Left forelimb (tissue), 1 donor: ENCODE results near the gene SSNA1.

Source experiments
- DNase-seq: peaks from one replicate; pipeline ENCODE4 v3.0.0-alpha.2; 2018; ENCODE audit warnings: low spot score

SSNA1 gene

DNA sequence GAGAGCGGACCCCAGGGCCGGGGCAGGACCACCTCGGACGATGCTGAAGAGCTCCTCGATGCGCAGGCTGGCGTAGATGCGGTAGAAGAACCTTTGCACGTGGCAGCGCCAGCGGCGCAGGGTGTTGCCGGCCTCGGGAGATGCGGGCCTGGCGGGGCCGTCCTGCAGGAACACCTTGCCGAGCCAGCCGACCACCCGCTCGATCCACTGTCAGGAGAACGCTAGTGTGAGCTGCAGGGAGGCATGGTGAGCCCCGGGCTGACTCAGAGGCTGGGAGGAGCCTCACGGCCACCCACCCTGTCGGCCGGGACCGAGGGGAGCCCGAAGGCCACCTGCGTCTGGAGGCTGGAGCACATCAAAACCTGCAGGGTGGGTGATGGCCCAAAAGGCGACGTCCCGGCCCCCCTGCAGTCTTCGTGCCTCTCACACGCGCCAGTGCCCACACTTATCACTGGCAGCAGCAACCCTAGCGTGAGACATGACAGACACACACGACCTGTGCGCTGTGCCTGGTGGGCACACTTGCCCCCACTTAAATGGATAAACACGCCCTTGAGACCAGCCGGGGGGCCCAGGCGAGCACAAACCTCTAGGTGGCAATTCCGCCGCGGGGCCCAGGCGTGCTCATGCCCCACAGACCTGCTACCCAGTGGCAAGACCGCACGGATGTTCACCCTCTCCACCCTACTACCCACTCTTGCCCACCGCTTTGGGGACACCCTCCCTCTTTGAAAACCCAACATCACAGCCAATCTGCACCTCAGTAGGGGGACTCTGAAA, 3.4 kb upstream of the SSNA1 start:
- no peak for DNase-seq

DNA sequence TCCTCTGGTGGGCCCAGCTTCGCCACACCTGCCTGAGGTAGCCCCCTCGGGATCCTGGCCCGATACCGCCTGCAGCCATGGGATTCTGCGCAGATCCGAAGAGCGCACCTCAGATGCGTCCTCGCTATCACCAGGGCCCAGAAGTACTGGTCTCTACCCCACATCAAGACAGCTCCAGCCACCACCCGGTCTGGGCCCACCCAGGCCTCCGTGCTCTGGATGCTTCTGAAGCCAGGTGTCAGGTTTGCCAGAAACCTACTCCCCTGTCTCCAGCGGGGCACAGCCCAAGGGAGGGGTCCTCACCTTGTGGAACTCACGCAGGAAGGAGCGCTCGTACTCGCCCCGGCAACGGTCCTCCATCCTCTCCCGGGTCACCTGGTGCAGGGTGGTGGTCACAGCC, 2.6 kb upstream of the SSNA1 start:
- DNase-seq: no peak

GRCh38 chr9:137186385-137186784, 2.1 kb upstream of the SSNA1 start:
- no peak for DNase-seq

DNA sequence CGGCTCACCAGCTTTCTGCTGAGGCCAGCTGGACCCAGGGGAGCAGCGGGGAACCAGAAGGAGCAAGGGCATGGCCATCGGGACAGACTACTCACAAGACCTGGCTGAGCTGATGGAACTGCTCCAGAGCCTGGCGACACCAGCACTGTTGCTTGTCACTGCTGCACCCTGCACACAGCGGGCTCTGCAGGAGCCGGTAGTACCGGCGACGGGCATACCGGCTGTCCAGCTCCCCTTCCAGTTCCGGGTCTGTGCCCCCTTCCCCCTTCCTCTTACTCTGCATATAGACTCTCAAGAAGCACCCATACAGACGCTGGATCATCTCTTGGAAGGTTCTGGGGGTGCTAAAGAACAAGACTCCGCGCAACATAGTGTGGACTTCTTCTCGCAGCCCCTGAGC, 1.1 kb upstream of the SSNA1 start:
- DNase-seq: no peak

- no peak for DNase-seq
Measured at GRCh38 chr9:137188086-137188489, 388 bp upstream of the SSNA1 start.

DNA sequence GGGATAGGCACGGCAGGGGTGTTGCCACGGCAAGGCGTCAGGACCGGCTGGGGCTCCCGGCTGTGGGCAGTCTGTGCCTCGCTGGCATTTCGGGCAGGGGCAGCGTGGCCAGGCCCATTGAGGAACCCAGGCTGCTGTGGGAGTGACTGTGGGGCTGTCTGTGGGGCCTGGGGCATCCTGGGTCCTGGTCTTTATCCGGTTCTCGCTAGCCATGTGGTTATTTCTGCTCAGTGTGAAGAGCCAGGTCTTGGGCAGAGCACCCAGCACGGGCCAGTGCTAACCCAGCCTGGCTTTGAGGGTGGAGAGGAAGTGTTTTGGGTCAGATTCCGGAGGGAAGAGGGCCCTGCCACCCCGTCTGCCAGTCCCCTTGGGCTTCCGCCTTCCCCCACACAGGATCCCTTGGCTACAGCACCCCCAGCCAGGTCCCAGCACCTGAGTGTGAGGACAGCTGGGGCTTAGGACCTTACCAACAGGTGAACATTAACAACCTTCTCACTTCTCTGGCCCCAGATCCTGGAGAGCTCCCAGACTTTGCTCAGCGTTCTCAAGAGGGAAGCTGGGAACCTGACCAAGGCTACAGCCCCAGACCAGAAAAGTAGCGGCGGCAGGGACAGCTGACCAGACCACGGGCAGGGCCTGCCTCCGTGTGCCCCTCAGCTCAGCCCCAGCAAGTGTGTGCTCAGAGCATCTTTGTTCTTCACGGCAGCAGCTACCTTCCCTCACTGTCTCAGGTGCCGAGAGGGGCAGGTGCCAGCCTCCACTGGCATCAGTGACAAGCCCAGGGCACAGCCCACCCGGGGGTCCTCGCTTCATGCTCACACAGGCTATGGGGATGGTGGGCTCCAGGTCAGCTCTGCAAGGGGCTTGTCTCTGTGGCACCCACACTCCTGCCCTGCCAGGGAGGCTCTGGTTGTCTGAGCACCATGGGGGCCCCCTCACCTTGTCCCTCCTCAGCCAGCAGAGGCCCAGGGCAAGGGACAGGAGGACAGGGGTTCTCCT, 1.1 kb downstream of the SSNA1 start:
- no peak for DNase-seq

GRCh38 chr9:137190315-137190856, 1.9 kb downstream of the SSNA1 start:
- DNase-seq: no peak

GRCh38 chr9:137191245-137191644, 2.8 kb downstream of the SSNA1 start:
- no peak for DNase-seq

GRCh38 chr9:137191691-137192447, 3.4 kb downstream of the SSNA1 start:
- no peak for DNase-seq

DNA sequence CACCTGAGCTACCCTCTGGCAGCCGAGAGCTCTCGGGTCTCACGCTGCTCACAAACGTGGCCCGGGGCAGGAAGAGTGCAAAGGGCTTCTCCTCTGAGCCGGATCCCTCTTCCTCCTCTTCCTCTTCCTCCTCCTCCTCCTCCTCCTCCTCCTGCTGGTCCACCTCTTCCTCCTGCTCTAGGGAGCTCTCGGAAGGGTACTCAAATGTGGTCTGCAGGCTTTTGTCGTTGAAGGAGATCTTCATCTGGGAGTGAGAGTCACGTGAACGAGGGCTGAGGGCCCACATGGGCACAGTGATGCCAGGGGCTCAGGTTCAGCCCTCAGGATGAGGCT, 3.9 kb downstream of the SSNA1 start:
- no peak for DNase-seq

- no peak for DNase-seq
Measured at GRCh38 chr9:137192859-137193258, 4.4 kb downstream of the SSNA1 start.

- DNase-seq: no peak
Measured at GRCh38 chr9:137193771-137194170, 5.3 kb downstream of the SSNA1 start.

DNA sequence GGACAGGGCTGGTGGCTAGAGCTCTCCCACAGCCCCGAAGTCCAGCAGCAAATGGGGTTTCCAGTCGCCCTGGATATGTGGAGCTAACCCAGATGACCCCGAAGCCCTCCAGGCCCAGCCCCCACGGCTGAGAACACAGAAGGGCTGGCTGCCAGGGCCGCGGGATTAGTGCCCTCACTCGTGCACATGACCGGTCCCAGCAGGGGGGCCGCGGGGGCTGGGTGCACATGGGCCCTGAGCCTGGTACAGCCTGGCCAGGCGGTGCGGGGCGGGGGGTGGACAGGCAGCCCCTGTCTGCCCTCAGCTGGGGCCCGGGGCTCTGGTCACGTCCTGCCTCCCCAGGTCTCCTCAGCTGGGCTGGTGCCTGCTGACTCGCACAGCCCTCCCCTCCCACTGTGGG, 5.9 kb downstream of the SSNA1 start:
- DNase-seq: no peak

DNA sequence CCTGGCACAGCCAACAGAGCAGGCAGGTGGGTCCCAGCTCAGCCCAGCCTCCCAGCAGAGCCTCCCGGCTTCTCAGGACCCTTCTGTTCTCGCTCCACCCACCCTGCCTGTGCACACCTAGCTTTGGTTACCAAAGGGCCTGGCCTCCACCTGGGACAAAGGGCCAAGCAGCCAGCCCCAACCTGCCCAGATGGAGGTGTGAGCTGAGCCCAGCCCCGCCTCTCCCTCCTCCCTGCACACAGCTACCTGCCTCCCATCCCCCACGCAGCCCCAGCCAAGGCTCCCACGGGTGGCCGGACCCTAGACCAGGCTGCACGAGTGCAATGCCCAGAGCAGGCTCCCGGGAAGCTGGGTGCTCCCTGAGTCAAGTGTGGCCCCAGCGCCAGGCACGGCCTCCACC, 6.4 kb downstream of the SSNA1 start:
- no peak for DNase-seq

- no peak for DNase-seq
Measured at GRCh38 chr9:137195525-137196220, 7.2 kb downstream of the SSNA1 start.

DNA sequence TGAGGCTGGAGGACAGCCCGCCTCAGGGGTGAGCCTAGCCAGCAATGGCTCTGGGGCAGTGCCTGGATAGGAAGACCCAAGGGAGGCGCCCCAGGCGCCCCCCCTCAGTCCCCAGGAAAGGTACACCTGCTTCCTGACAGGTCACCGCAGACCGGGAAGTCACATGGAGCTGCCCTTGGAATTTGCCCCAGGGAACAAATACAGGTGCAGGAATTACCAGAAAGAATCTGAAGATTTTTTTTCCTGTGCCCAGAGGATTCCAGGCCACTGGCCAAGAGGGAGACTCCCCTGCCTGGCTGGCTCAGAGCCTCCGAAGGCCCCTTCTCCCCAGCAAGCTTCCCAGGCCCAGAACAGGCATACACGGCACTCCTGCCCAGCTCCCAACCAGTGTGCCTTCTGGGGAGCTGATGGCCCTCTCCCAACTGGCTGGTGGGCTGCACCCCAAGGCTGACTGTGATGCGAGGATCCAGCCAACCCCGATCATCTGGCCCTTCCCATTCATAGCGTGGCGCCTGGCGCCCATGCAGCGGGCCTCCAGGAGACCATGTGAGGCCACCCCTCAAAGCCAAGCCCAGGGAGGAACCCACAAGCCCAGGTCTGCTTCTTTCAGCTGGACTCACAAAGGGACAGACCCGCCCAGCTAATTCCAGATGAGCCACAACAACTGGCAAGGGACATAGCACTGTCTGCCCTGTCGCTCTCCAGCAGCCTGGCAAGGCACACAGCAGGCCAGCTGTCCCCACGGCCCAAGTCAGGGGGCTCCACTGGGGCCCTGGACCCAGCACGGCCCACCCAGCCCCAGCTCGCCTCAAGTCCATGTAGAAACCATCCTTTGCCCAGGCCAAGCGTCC, 9.8 kb downstream of the SSNA1 start:
- DNase-seq: no peak

- no peak for DNase-seq
Measured at GRCh38 chr9:137198902-137199283, 10.4 kb downstream of the SSNA1 start.

GRCh38 chr9:137199411-137200121, 11.1 kb downstream of the SSNA1 start:
- DNase-seq: no peak

DNA sequence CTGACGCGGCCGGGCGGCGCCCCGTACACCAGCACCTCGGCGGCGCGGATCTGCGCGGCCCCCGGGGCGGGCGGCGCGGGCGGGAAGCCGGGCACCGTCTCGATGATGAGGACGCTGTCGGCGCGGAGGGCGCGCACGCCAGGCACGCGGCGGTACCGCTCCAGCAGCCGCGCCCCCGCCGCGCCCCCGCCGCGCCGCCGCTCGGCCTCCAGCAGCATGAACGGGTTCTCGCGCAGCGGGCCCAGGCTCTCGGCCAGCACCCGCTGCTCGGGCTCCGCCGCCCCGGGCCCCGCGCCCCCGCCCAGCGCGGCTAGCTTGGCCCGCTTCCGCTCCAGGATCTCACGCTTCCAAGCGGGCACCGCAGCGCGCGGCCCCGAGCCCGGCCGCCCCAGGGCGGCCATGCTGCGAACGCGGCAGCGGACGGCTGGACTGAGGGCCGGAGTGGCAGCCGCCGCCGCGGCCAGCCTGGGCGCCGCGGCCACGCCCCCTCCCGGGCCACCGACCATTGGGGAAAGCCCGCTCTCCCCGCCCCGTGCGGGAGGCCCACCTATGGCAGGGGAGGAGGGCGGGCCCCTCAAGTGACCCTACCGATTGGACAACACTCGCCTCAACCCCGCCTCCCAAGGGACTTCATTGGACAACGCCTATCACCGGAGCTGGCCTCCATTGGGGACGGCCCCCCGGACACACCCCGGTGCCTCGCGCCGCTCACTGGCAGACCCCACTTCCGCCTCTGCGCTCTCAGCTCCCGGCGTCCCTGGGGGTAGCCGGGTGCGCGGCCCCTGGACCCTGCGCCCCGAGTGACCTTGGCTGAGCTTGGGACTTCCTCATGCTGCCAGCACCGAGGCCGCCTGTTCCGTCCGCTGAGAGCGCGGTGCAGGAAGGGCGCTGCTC, 12.1 kb downstream of the SSNA1 start, which contains the start of gene TPRN:
Gene TPRN (minus strand): TSS at position 431 of the 894 bp plus-strand sequence. CDS start 30 bp downstream, at position 401.
- peak; percentile 98 for DNase-seq
